HG03060 (cell line): ENCODE measurements around the gene TMCC2.

Experiments
- ATAC-seq: cut with Tn5 transposase; IDR thresholded peaks from one replicate; pipeline ENCODE4 v1.9.1; 2021; ENCODE audit warnings: low read depth, moderate number of reproducible peaks; ENCODE audit not compliant: unreplicated experiment

The TMCC2 gene

GRCh38 chr1:205319081-205320018 is 91.6 kb downstream of the TMCC2 start:
- ATAC-seq = no peak

- no peak for ATAC-seq
These were observed 93.6 kb downstream of the TMCC2 start, which contains the start of gene NUAK2 for GRCh38 chr1:205321162-205321958. Gene NUAK2, minus strand, starts transcription at chr1:205321745. Its CDS starts 117 bp downstream, at chr1:205321628.

GRCh38 chr1:205321959-205322283 is 94.2 kb downstream of the TMCC2 start:
- ATAC-seq = no peak
